Epidermal melanocyte (primary cell): ENCODE measurements around the gene PCGF1.

Experiments
- DNase-seq: peaks from one replicate; pipeline ENCODE4 v3.0.0; 2011; ENCODE audit warnings: low spot score; ENCODE audit not compliant: insufficient read length

The PCGF1 gene

GRCh38 chr2:74507145-74507925, at the start of gene PCGF1:
PCGF1 (minus strand) TSS chr2:74507695; CDS start chr2:74507668, 27 bp downstream.
- DNase-seq: peak; percentile 98

GRCh38 chr2:74556831-74557370, 49.4 kb upstream of the PCGF1 start:
- no peak for DNase-seq

- DNase-seq: no peak
Measured at GRCh38 chr2:74556159-74556558, 48.7 kb upstream of the PCGF1 start.

- DNase-seq: no peak
Measured at GRCh38 chr2:74555610-74556103, 48.2 kb upstream of the PCGF1 start.

GRCh38 chr2:74554820-74555531, 47.5 kb upstream of the PCGF1 start:
- DNase-seq: no peak

- DNase-seq: peak; percentile 98
Measured at GRCh38 chr2:74553892-74554819, 46.7 kb upstream of the PCGF1 start, which contains the start of the genes DOK1 and LOXL3. DOK1 (plus strand) TSS chr2:74554720; CDS start chr2:74554755, 35 bp downstream. LOXL3 (minus strand) TSS chr2:74553942; CDS start chr2:74552634, 1,308 bp downstream.

GRCh38 chr2:74552914-74553811, 45.7 kb upstream of the PCGF1 start:
- DNase-seq: no peak

- no peak for DNase-seq
Measured at GRCh38 chr2:74551942-74552913, 44.7 kb upstream of the PCGF1 start.

- no peak for DNase-seq
Measured at GRCh38 chr2:74551530-74551929, 44.0 kb upstream of the PCGF1 start.

GRCh38 chr2:74550231-74550630, 42.7 kb upstream of the PCGF1 start:
- DNase-seq: no peak

GRCh38 chr2:74548900-74549826, 41.7 kb upstream of the PCGF1 start:
- DNase-seq: peak; percentile 57

- no peak for DNase-seq
Measured at GRCh38 chr2:74548285-74548899, 40.9 kb upstream of the PCGF1 start.

GRCh38 chr2:74546004-74546403, 38.5 kb upstream of the PCGF1 start:
- no peak for DNase-seq

GRCh38 chr2:74544634-74545033, 37.1 kb upstream of the PCGF1 start:
- no peak for DNase-seq

- no peak for DNase-seq
Measured at GRCh38 chr2:74542978-74543377, 35.5 kb upstream of the PCGF1 start.

GRCh38 chr2:74540291-74540690, 32.8 kb upstream of the PCGF1 start:
- no peak for DNase-seq

GRCh38 chr2:74538881-74539339, 31.4 kb upstream of the PCGF1 start:
- no peak for DNase-seq
